HEK293 (cell line): ENCODE results near the gene FHIT.

Experiments
- CTCF ChIA-PET: fragments of 350-600 bp; formaldehyde crosslinking; extraction: SDS; loops from one replicate; lab custom pipeline; 2021; ENCODE audit warnings: antibody characterized with exemption; lab: Yijun Ruan, JAX
- POLR2A ChIA-PET: fragments of 300-600 bp; formaldehyde crosslinking; extraction: SDS; loops from one replicate; lab custom pipeline; 2020; ENCODE audit warnings: antibody characterized with exemption, inconsistent platforms; lab: Yijun Ruan, JAX
- H3K27ac ChIP-seq: fragments of 200-500 bp; sonication (Bioruptor generic); 2 replicates; pipeline ENCODE4 v1.5.1; 2014; ENCODE audit warnings: low read depth, low read length, control low read depth, inconsistent platforms; ENCODE audit errors: extremely low read depth
- H3K36me3 ChIP-seq, 2 experiments: fragments of 200-500 bp in 1 of 2; sonication (Bioruptor generic) in 1 of 2; 1 replicate in 1 of 2; 2 replicates in 1 of 2; pipeline ENCODE4 v1.5.1; 2014 to 2017; ENCODE audit warnings: inconsistent platforms in 2 of 2, low read length in 2 of 2; ENCODE audit not compliant: control insufficient read depth in 2 of 2, insufficient read depth in 1 of 2
- H3K4me1 ChIP-seq: fragments of 200-500 bp; sonication (Bioruptor generic); 2 replicates; pipeline ENCODE4 v1.5.1; 2014; ENCODE audit warnings: mild to moderate bottlenecking, low read length, inconsistent platforms; ENCODE audit not compliant: control insufficient read depth, insufficient read depth
- H3K4me3 ChIP-seq: 2 replicates; pipeline ENCODE4 v1.5.1; 2011; ENCODE audit warnings: low read depth, mild to moderate bottlenecking, control low read depth, low read length, moderate library complexity
- H3K9me3 ChIP-seq: fragments of 200-500 bp; sonication (Bioruptor generic); 2 replicates; pipeline ENCODE4 v1.5.1; 2014; ENCODE audit warnings: low read depth, low read length, inconsistent platforms; ENCODE audit not compliant: control insufficient read depth, insufficient read depth
- BCL11A ChIP-seq: fragments of 450-650 bp; formaldehyde crosslinking; IDR thresholded peaks from 2 replicates; pipeline ENCODE4 v1.5.1; 2016; ENCODE audit warnings: low read depth, missing biosample characterization, missing genetic modification characterization
- BCL11B ChIP-seq: fragments of 450-650 bp; formaldehyde crosslinking; IDR thresholded peaks from 2 replicates; pipeline ENCODE4 v1.5.1; 2016; ENCODE audit warnings: low read depth, missing biosample characterization, missing genetic modification characterization
- IKZF3 ChIP-seq: fragments of 450-650 bp; IDR thresholded peaks from 2 replicates; pipeline ENCODE4 v1.5.0; 2018; ENCODE audit warnings: missing biosample characterization, mild to moderate bottlenecking, missing genetic modification characterization, moderate library complexity
- KLF7 ChIP-seq: fragments of 450-650 bp; formaldehyde crosslinking; IDR thresholded peaks from 2 replicates; pipeline ENCODE4 v1.5.1; 2016; ENCODE audit warnings: missing biosample characterization, missing genetic modification characterization, borderline replicate concordance
- MEIS1 ChIP-seq: sonication (generic); formaldehyde crosslinking; IDR thresholded peaks from 2 replicates; pipeline ENCODE4 v1.8.1; 2022; ENCODE audit warnings: missing genetic modification reagents, mild to moderate bottlenecking, borderline replicate concordance
- PATZ1 ChIP-seq: fragments of 450-650 bp; formaldehyde crosslinking; IDR thresholded peaks from 2 replicates; pipeline ENCODE4 v1.5.1; 2016; ENCODE audit warnings: missing biosample characterization, missing genetic modification characterization
- SCRT2 ChIP-seq: fragments of 450-650 bp; formaldehyde crosslinking; IDR thresholded peaks from 2 replicates; pipeline ENCODE4 v1.5.1; 2016; ENCODE audit warnings: missing biosample characterization, missing genetic modification characterization
- SETDB1 ChIP-seq: IDR thresholded peaks from one replicate; pipeline ENCODE4 v1.6.1; 2017; ENCODE audit warnings: mild to moderate bottlenecking, low read length, moderate library complexity, mixed read lengths; ENCODE audit not compliant: insufficient read length
- WT1 ChIP-seq: fragments of 450-650 bp; formaldehyde crosslinking; IDR thresholded peaks from 2 replicates; pipeline ENCODE4 v1.5.1; 2016; ENCODE audit warnings: missing biosample characterization, missing genetic modification characterization
- ZBTB26 ChIP-seq: fragments of 450-650 bp; formaldehyde crosslinking; optimal IDR thresholded peaks from 2 replicates; pipeline ENCODE3; 2016; ENCODE audit warnings: missing biosample characterization, mild to moderate bottlenecking, missing genetic modification characterization
- ZBTB44 ChIP-seq: fragments of 450-650 bp; IDR thresholded peaks from 2 replicates; pipeline ENCODE4 v1.5.1; 2018; ENCODE audit warnings: missing biosample characterization, mild to moderate bottlenecking, missing genetic modification characterization
- ZNF112 ChIP-seq: fragments of 450-650 bp; formaldehyde crosslinking; IDR thresholded peaks from 2 replicates; pipeline ENCODE4 v1.5.0; 2017; ENCODE audit warnings: missing biosample characterization, missing genetic modification characterization
- ZNF121 ChIP-seq: fragments of 450-650 bp; formaldehyde crosslinking; IDR thresholded peaks from 2 replicates; pipeline ENCODE4 v1.5.1; 2016; ENCODE audit warnings: missing biosample characterization, missing genetic modification characterization
- ZNF19 ChIP-seq: fragments of 450-650 bp; formaldehyde crosslinking; IDR thresholded peaks from 2 replicates; pipeline ENCODE4; 2016; ENCODE audit warnings: missing biosample characterization, missing genetic modification characterization, low read depth
- ZNF202 ChIP-seq: fragments of 450-650 bp; formaldehyde crosslinking; IDR thresholded peaks from 2 replicates; pipeline ENCODE4 v1.5.1; 2016; ENCODE audit warnings: missing biosample characterization, missing genetic modification characterization, borderline replicate concordance
- ZNF239 ChIP-seq: fragments of 450-650 bp; formaldehyde crosslinking; IDR thresholded peaks from 2 replicates; pipeline ENCODE4 v1.5.1; 2016; ENCODE audit warnings: missing biosample characterization, missing genetic modification characterization
- ZNF280C ChIP-seq: fragments of 450-650 bp; formaldehyde crosslinking; IDR thresholded peaks from 2 replicates; pipeline ENCODE4 v1.5.1; 2016; ENCODE audit warnings: missing biosample characterization, missing genetic modification characterization
- ZNF404 ChIP-seq: fragments of 450-650 bp; formaldehyde crosslinking; IDR thresholded peaks from 2 replicates; pipeline ENCODE4 v1.5.1; 2017; ENCODE audit warnings: missing biosample characterization, missing genetic modification characterization
- ZNF514 ChIP-seq: fragments of 450-650 bp; formaldehyde crosslinking; IDR thresholded peaks from 2 replicates; pipeline ENCODE4 v1.5.1; 2016; ENCODE audit warnings: missing biosample characterization, missing genetic modification characterization
- ZNF560 ChIP-seq: fragments of 450-650 bp; formaldehyde crosslinking; IDR thresholded peaks from 2 replicates; pipeline ENCODE4 v1.5.1; 2017; ENCODE audit warnings: missing biosample characterization, missing genetic modification characterization, borderline replicate concordance
- ZNF585B ChIP-seq: fragments of 450-650 bp; formaldehyde crosslinking; IDR thresholded peaks from 2 replicates; pipeline ENCODE4 v1.5.1; 2016; ENCODE audit warnings: missing biosample characterization, missing genetic modification characterization
- ZNF677 ChIP-seq: fragments of 450-650 bp; IDR thresholded peaks from 2 replicates; pipeline ENCODE4 v1.5.0; 2018; ENCODE audit warnings: missing biosample characterization, mild to moderate bottlenecking, missing genetic modification characterization, moderate library complexity
- ZNF768 ChIP-seq: fragments of 450-650 bp; formaldehyde crosslinking; IDR thresholded peaks from 2 replicates; pipeline ENCODE4 v1.5.1; 2018; ENCODE audit warnings: missing biosample characterization, mild to moderate bottlenecking, missing genetic modification characterization
- ZNF792 ChIP-seq: fragments of 450-650 bp; formaldehyde crosslinking; IDR thresholded peaks from 2 replicates; pipeline ENCODE4 v1.5.1; 2016; ENCODE audit warnings: missing biosample characterization, missing genetic modification characterization

The FHIT gene

GRCh38 chr3:59820352-59820934, 1430.8 kb downstream of the FHIT start:
- ChIA-PET POLR2A (no interaction called here), CTCF (no interaction called here)
- TF ChIP-seq ZNF514 (no peak), IKZF3 (tag by site-specific recombination) (no peak), ZNF404 (tag by site-specific recombination) (no peak), BCL11A (tag by site-specific recombination) (no peak), ZNF19 (tag by site-specific recombination) (no peak), PATZ1 (tag by site-specific recombination) (no peak), ZNF112 (tag by site-specific recombination) (no peak), ZNF121 (no peak), WT1 (tag by site-specific recombination) (no peak), ZNF560 (tag by site-specific recombination) (no peak), ZNF677 (tag by site-specific recombination) (no peak), ZBTB44 (no peak), ZNF202 (tag by site-specific recombination) (no peak), ZNF585B (tag by site-specific recombination) (no peak)
- H3K27ac ChIP-seq: no peak overlapping the region
- no peak overlapping the region for H3K4me3 ChIP-seq
- 0 out of 2 replicates have a peak, but pooled peaks cover 2% of the 10 kb centered on the region for H3K4me1 ChIP-seq
- no peaks in the 10 kb centered on the region for H3K9me3 ChIP-seq
- H3K36me3 ChIP-seq: no peaks in the 10 kb centered on the region

GRCh38 chr3:59818919-59819300, 1432.3 kb downstream of the FHIT start:
- CTCF ChIA-PET: no interaction called here
- 0 out of 2 replicates have a peak, but pooled peaks cover 2% of the 10 kb centered on the region for H3K4me1 ChIP-seq
- TF ChIP-seq PATZ1 (tag by site-specific recombination) (no peak), BCL11B (tag by site-specific recombination) (no peak), ZNF239 (tag by site-specific recombination) (no peak), ZNF792 (tag by site-specific recombination) (no peak), KLF7 (tag by site-specific recombination) (no peak), ZBTB26 (tag by site-specific recombination) (no peak), ZNF768 (tag by site-specific recombination) (no peak), ZNF280C (tag by site-specific recombination) (no peak), ZNF560 (tag by site-specific recombination) (no peak), MEIS1 (CRISPR knock-in tag) (no peak), SETDB1 (no peak), ZNF19 (tag by site-specific recombination) (no peak), SCRT2 (tag by site-specific recombination) (no peak)
- H3K9me3 ChIP-seq: no peaks in the 10 kb centered on the region
- no peaks in the 10 kb centered on the region for H3K36me3 ChIP-seq
- POLR2A ChIA-PET: no interaction called here
- no peak overlapping the region for H3K4me3 ChIP-seq
- H3K27ac ChIP-seq: no peak overlapping the region
